ENCODE data around the gene LRRC4. TPM values are rescaled to one million over a fixed set of nuclear protein-coding genes. Genes with fewer than 3 reads are reported as not detected.
A peak's percentile ranks its signal among the peaks of the same experiment; 100 is the strongest.

Gene LRRC4, protein sequence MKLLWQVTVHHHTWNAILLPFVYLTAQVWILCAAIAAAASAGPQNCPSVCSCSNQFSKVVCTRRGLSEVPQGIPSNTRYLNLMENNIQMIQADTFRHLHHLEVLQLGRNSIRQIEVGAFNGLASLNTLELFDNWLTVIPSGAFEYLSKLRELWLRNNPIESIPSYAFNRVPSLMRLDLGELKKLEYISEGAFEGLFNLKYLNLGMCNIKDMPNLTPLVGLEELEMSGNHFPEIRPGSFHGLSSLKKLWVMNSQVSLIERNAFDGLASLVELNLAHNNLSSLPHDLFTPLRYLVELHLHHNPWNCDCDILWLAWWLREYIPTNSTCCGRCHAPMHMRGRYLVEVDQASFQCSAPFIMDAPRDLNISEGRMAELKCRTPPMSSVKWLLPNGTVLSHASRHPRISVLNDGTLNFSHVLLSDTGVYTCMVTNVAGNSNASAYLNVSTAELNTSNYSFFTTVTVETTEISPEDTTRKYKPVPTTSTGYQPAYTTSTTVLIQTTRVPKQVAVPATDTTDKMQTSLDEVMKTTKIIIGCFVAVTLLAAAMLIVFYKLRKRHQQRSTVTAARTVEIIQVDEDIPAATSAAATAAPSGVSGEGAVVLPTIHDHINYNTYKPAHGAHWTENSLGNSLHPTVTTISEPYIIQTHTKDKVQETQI
- 0.49 TPM for polyA plus RNA-seq (2013)

DNA sequence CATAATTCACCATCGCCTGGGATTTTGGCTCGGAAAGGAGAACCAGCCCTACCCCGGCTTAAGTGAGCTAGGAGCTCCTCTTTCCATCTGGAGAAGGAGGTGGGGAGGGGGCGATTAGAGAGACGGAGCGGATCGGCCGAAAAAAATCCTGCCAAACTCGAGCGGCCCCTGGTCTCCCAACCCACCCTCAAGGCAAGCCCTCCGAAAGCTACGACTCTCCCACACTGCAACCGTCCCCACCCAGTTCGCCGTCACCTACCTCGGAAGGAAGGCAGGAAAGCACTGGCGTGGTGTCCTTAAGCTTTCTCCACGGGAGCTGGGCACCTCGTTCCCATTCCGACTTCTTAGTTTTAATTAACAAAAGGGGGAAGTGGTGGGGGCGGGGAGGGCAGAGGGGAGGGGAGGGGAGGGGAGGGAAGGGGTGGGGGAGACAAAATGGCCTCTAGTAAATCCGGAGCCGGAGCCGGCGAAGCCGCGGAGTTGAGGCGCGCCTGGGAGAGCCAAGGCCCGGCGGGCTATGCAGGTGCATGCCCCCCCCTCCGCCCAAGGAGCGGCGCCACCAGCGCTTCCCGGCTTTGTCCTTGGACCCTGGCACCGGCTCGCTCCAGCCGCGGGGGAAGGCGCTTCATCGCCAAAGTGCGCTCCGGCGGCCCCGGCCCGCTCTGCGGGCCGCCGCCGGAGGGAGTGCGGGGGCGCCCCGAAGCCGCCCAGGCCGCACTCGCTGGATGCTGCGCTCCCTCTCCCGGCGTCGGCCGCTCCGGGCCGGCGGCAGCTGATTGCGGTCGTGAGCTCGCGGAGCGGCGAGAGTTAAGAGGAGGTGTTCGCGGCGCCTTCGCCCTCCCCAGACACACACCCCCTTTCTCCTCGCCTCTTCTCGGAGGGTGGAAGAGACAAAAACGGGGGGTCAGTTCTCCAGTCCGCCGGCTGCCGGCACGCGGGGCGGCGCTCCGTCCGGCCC lies at the start of gene LRRC4:
Gene LRRC4 (minus strand): TSS at position 784 of the 958 bp plus-strand sequence. CDS start 797 bp downstream, outside the sequence.
- H3K27ac ChIP-seq (ENCODE audit: insufficient read depth in 1 of 2, low read depth in 1 of 2, low read length in 2 of 2, poor library complexity in 1 of 2, severe bottlenecking in 2 of 2) = no peak within 1 kb of the TSS

DNA sequence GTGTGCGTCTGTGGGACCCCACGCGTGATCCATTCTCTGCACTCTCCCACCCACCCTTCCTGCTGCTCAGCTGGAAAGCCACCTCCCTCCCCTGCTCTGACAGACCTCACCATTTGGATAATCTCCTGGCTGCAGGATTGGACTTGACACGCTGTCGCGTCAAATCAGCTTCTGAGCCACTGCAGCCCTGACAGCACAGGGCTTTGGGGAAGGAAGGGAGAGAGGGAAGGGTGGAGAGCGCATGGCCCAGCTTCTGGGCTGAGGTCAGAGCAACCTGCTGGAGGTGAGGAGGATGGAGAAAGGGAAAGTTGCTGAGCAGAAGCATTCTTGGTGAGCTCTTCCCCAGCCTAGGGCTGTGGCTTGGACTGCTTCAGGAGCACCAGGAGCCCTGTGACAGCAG lies 48.9 kb upstream of the LRRC4 start:
- Histone ChIP-seq H3K27me3 (replicated peaks in 2 of 5; ENCODE audit: control insufficient read depth in 4 of 5, insufficient read depth in 5 of 5, low read length in 4 of 5) (no peaks in the 10 kb centered on the region), H3K27ac (ENCODE audit: insufficient read depth in 1 of 2, low read depth in 1 of 2, low read length in 2 of 2, poor library complexity in 1 of 2, severe bottlenecking in 2 of 2) (no peak overlapping the region), H3K4me3 (ENCODE audit: control insufficient read depth in 1 of 7, extremely low read depth in 1 of 7, insufficient read depth in 4 of 7, low read depth in 2 of 7, low read length in 6 of 7) (no peak overlapping the region), H3K4me1 (ENCODE audit: control extremely low read depth in 1 of 4, control insufficient read depth in 4 of 4, insufficient read depth in 4 of 4, low read length in 3 of 4) (peaks cover 0 to 9% (median 4%) of the 10 kb centered on the region in 4 experiments), H3K36me3 (ENCODE audit: control insufficient read depth in 4 of 4, insufficient read depth in 4 of 4, low read length in 3 of 4) (peaks cover 3 to 87% (median 42%) of the 10 kb centered on the region in 4 experiments), H3K9me3 (ENCODE audit: control extremely low read depth in 1 of 5, control insufficient read depth in 4 of 5, insufficient read depth in 2 of 5, low read depth in 1 of 5, low read length in 4 of 5) (no peaks in the 10 kb centered on the region)
- WGBS (ENCODE audit: insufficient coverage) = 98% methylated on average over 7 of the region's 7 CpGs
- DNase-seq = no peak
- ChIA-PET POLR2A (no interaction called here), CTCF (interaction anchor here (0.7 to 1.2 kb wide), 3 partner anchors 10 to 28 kb away, joined by 3 read pairs; no protein-coding TSS in a partner anchor)

More for the DNA sequence above, at the start of gene LRRC4:
- H3K27me3 ChIP-seq (replicated peaks in 2 of 5; ENCODE audit: control insufficient read depth in 4 of 5, insufficient read depth in 5 of 5, low read length in 4 of 5) = peaks cover 6 to 50% (median 14%) of the 10 kb centered on the region in 5 experiments
- 14% methylated on average over 68 of the region's 87 CpGs for WGBS (ENCODE audit: insufficient coverage)
- H3K4me1 ChIP-seq (ENCODE audit: control extremely low read depth in 1 of 4, control insufficient read depth in 4 of 4, insufficient read depth in 4 of 4, low read length in 3 of 4) = peaks cover 0 to 28% (median 23%) of the 10 kb centered on the region in 4 experiments
- H3K9me3 ChIP-seq (ENCODE audit: control extremely low read depth in 1 of 5, control insufficient read depth in 4 of 5, insufficient read depth in 2 of 5, low read depth in 1 of 5, low read length in 4 of 5) = no peaks in the 10 kb centered on the region
- peak within 1 kb of the TSS; percentile 28 to 78 (median 67) for H3K4me3 ChIP-seq (ENCODE audit: control insufficient read depth in 1 of 7, extremely low read depth in 1 of 7, insufficient read depth in 4 of 7, low read depth in 2 of 7, low read length in 6 of 7)
- H3K36me3 ChIP-seq (ENCODE audit: control insufficient read depth in 4 of 4, insufficient read depth in 4 of 4, low read length in 3 of 4) = peaks cover 2 to 22% (median 8%) of the 10 kb centered on the region in 4 experiments
- CTCF ChIA-PET = interaction anchor here (0.9 to 1.3 kb wide), 3 partner anchors 164 to 323 kb away, joined by 3 to 4 read pairs (median 3); no protein-coding TSS in a partner anchor
- peak; percentile 54 to 80 (median 68) for DNase-seq
- POLR2A ChIA-PET = interaction anchor here (0.6 kb wide), 1 partner anchor 104 kb away, joined by 3 read pairs; no protein-coding TSS in a partner anchor

GRCh38 chr7:128078309-128078708 lies 47.1 kb upstream of the LRRC4 start:
- CTCF ChIA-PET = interaction anchor here (1.0 to 1.4 kb wide), 4 partner anchors 10 to 371 kb away, joined by 3 to 4 read pairs (median 3); no protein-coding TSS in a partner anchor

DNA sequence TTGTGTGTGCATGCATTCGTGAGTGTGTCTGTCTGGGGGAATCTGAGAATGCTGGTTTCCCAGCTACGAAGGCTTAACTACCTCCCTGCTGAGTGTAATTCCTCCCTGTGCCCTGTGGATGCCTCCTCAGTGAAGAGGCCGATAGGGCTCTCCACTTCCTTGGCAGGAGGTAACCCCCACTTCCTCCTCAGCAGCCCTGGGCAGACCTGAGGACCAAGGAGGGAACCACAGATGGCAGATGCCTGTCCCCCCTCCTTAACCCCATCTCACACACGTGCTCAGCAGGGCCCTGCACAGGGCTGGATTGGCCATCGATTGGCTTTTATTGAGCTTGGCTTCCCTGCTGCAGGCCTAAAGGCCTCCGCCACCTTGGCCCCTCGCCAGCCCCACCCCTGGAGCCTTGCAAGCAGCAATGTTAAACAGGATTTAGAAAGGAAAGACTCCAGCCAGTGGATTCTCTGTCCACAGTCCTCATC lies 45.6 kb upstream of the LRRC4 start:
- peaks cover 8 to 68% (median 32%) of the 10 kb centered on the region in 4 experiments for H3K36me3 ChIP-seq (ENCODE audit: control insufficient read depth in 4 of 4, insufficient read depth in 4 of 4, low read length in 3 of 4)
- CTCF ChIA-PET = interaction anchor here (0.5 to 1.3 kb wide), 3 partner anchors 8 to 328 kb away, joined by 3 to 4 read pairs (median 4); no protein-coding TSS in a partner anchor

More at GRCh38 chr7:128078309-128078708, 47.1 kb upstream of the LRRC4 start:
- Histone ChIP-seq H3K4me1 (ENCODE audit: control extremely low read depth in 1 of 4, control insufficient read depth in 4 of 4, insufficient read depth in 4 of 4, low read length in 3 of 4) (peaks cover 0 to 9% (median 4%) of the 10 kb centered on the region in 4 experiments), H3K4me3 (ENCODE audit: control insufficient read depth in 1 of 7, extremely low read depth in 1 of 7, insufficient read depth in 4 of 7, low read depth in 2 of 7, low read length in 6 of 7) (no peak overlapping the region), H3K36me3 (ENCODE audit: control insufficient read depth in 4 of 4, insufficient read depth in 4 of 4, low read length in 3 of 4) (peaks cover 8 to 83% (median 37%) of the 10 kb centered on the region in 4 experiments), H3K9me3 (ENCODE audit: control extremely low read depth in 1 of 5, control insufficient read depth in 4 of 5, insufficient read depth in 2 of 5, low read depth in 1 of 5, low read length in 4 of 5) (no peaks in the 10 kb centered on the region), H3K27me3 (replicated peaks in 2 of 5; ENCODE audit: control insufficient read depth in 4 of 5, insufficient read depth in 5 of 5, low read length in 4 of 5) (no peaks in the 10 kb centered on the region), H3K27ac (ENCODE audit: insufficient read depth in 1 of 2, low read depth in 1 of 2, low read length in 2 of 2, poor library complexity in 1 of 2, severe bottlenecking in 2 of 2) (no peak overlapping the region)
- POLR2A ChIA-PET = no interaction called here
- WGBS (ENCODE audit: insufficient coverage) = 100% methylated on average over 2 of the region's 3 CpGs
- no peak for DNase-seq

GRCh38 chr7:128076196-128076795 lies 45.1 kb upstream of the LRRC4 start:
- POLR2A ChIA-PET = no interaction called here
- Histone ChIP-seq H3K27ac (ENCODE audit: insufficient read depth in 1 of 2, low read depth in 1 of 2, low read length in 2 of 2, poor library complexity in 1 of 2, severe bottlenecking in 2 of 2) (no peak overlapping the region), H3K4me1 (ENCODE audit: control extremely low read depth in 1 of 4, control insufficient read depth in 4 of 4, insufficient read depth in 4 of 4, low read length in 3 of 4) (peaks cover 0 to 9% (median 4%) of the 10 kb centered on the region in 4 experiments), H3K27me3 (replicated peaks in 2 of 5; ENCODE audit: control insufficient read depth in 4 of 5, insufficient read depth in 5 of 5, low read length in 4 of 5) (no peaks in the 10 kb centered on the region), H3K9me3 (ENCODE audit: control extremely low read depth in 1 of 5, control insufficient read depth in 4 of 5, insufficient read depth in 2 of 5, low read depth in 1 of 5, low read length in 4 of 5) (no peaks in the 10 kb centered on the region), H3K4me3 (ENCODE audit: control insufficient read depth in 1 of 7, extremely low read depth in 1 of 7, insufficient read depth in 4 of 7, low read depth in 2 of 7, low read length in 6 of 7) (no peak overlapping the region), H3K36me3 (ENCODE audit: control insufficient read depth in 4 of 4, insufficient read depth in 4 of 4, low read length in 3 of 4) (peaks cover 10 to 63% (median 29%) of the 10 kb centered on the region in 4 experiments)
- 98% methylated on average over 8 of the region's 8 CpGs for WGBS (ENCODE audit: insufficient coverage)
- no peak for DNase-seq
- CTCF ChIA-PET = interaction anchor here (1.3 kb wide), 1 partner anchor 9 kb away, joined by 4 read pairs; no protein-coding TSS in a partner anchor

More for the DNA sequence above, 45.6 kb upstream of the LRRC4 start:
- POLR2A ChIA-PET = no interaction called here
- Histone ChIP-seq H3K27me3 (replicated peaks in 2 of 5; ENCODE audit: control insufficient read depth in 4 of 5, insufficient read depth in 5 of 5, low read length in 4 of 5) (no peaks in the 10 kb centered on the region), H3K9me3 (ENCODE audit: control extremely low read depth in 1 of 5, control insufficient read depth in 4 of 5, insufficient read depth in 2 of 5, low read depth in 1 of 5, low read length in 4 of 5) (no peaks in the 10 kb centered on the region), H3K4me3 (ENCODE audit: control insufficient read depth in 1 of 7, extremely low read depth in 1 of 7, insufficient read depth in 4 of 7, low read depth in 2 of 7, low read length in 6 of 7) (no peak overlapping the region), H3K4me1 (ENCODE audit: control extremely low read depth in 1 of 4, control insufficient read depth in 4 of 4, insufficient read depth in 4 of 4, low read length in 3 of 4) (peaks cover 0 to 9% (median 4%) of the 10 kb centered on the region in 4 experiments), H3K27ac (ENCODE audit: insufficient read depth in 1 of 2, low read depth in 1 of 2, low read length in 2 of 2, poor library complexity in 1 of 2, severe bottlenecking in 2 of 2) (no peak overlapping the region)
- 59% methylated on average over 5 of the region's 7 CpGs for WGBS (ENCODE audit: insufficient coverage)
- peak in 2 of 3 donors; percentile 6 to 13 for DNase-seq

Measured in common myeloid progenitor, CD34-positive (primary cell).